ENCODE results near the gene CLSTN2. TPM values are rescaled to one million over a fixed set of nuclear protein-coding genes. Genes with fewer than 3 reads are reported as not detected.

The CLSTN2 gene
- total and polyA plus RNA-seq, 5 experiments from 2014 or later = not detected

DNA sequence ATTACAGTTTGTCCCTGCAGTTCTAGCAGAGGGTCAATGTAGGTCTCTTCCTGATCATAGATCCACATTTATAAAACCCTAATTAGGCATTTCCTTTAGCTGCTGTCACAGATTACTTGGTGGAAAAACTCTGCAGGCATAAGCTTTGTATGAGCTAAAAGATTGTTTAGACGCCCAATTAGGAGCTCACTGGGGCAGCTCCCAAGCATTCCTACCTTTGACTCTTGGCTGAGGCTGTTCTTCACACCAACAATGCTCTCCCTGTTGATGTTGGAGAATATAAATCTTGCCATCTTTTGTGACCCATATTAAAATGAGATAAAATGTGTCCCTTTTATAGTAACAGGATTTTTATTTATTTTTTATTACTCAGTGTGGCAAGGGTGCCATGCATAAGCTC, 594.6 kb downstream of the CLSTN2 start:
- ATAC-seq = no peak
- DNase-seq = no peak
- H3K27me3 Mint-ChIP-seq = peaks cover 0 to 11% (median 8%) of the 10 kb centered on the region in 5 donors
- POLR2A ChIA-PET = no interaction called here
- H3K36me3 Mint-ChIP-seq = no peaks in the 10 kb centered on the region
- no peaks in the 10 kb centered on the region for H3K4me1 Mint-ChIP-seq
- peaks cover 0 to 21% (median 3%) of the 10 kb centered on the region in 9 donors for H3K9me3 Mint-ChIP-seq
- no peak overlapping the region for H3K27ac Mint-ChIP-seq
- no peak overlapping the region for H3K4me3 Mint-ChIP-seq

GRCh38 chr3:140530131-140530530, 595.1 kb downstream of the CLSTN2 start:
- H3K36me3 Mint-ChIP-seq = peaks cover 0 to 3% (median 0%) of the 10 kb centered on the region in 3 donors
- POLR2A ChIA-PET = no interaction called here
- H3K9me3 Mint-ChIP-seq = peaks cover 0 to 15% (median 1%) of the 10 kb centered on the region in 9 donors
- no peak overlapping the region for H3K4me3 Mint-ChIP-seq
- no peak overlapping the region for H3K27ac Mint-ChIP-seq
- H3K4me1 Mint-ChIP-seq = no peaks in the 10 kb centered on the region
- DNase-seq (no peak), ATAC-seq (no peak)
- H3K27me3 Mint-ChIP-seq = peaks cover 0 to 8% (median 4%) of the 10 kb centered on the region in 5 donors

GRCh38 chr3:140530603-140531002, 595.6 kb downstream of the CLSTN2 start:
- Mint-ChIP-seq H3K4me1 (no peaks in the 10 kb centered on the region), H3K9me3 (peaks cover 0 to 10% (median 0%) of the 10 kb centered on the region in 9 donors), H3K27ac (no peak overlapping the region), H3K36me3 (peaks cover 0 to 3% (median 0%) of the 10 kb centered on the region in 3 donors), H3K4me3 (no peak overlapping the region), H3K27me3 (peaks cover 0 to 5% (median 2%) of the 10 kb centered on the region in 5 donors)
- ATAC-seq (no peak), DNase-seq (no peak)
- POLR2A ChIA-PET = no interaction called here

- Mint-ChIP-seq H3K27ac (no peak overlapping the region), H3K4me3 (no peak overlapping the region), H3K27me3 (peaks cover 0 to 5% (median 0%) of the 10 kb centered on the region in 5 donors), H3K36me3 (peaks cover 0 to 3% (median 0%) of the 10 kb centered on the region in 3 donors), H3K4me1 (no peaks in the 10 kb centered on the region), H3K9me3 (peaks cover 0 to 4% (median 0%) of the 10 kb centered on the region in 9 donors)
- POLR2A ChIA-PET = no interaction called here
- DNase-seq = no peak
- ATAC-seq = no peak
Observed at GRCh38 chr3:140532793-140533330, 597.9 kb downstream of the CLSTN2 start.

DNA sequence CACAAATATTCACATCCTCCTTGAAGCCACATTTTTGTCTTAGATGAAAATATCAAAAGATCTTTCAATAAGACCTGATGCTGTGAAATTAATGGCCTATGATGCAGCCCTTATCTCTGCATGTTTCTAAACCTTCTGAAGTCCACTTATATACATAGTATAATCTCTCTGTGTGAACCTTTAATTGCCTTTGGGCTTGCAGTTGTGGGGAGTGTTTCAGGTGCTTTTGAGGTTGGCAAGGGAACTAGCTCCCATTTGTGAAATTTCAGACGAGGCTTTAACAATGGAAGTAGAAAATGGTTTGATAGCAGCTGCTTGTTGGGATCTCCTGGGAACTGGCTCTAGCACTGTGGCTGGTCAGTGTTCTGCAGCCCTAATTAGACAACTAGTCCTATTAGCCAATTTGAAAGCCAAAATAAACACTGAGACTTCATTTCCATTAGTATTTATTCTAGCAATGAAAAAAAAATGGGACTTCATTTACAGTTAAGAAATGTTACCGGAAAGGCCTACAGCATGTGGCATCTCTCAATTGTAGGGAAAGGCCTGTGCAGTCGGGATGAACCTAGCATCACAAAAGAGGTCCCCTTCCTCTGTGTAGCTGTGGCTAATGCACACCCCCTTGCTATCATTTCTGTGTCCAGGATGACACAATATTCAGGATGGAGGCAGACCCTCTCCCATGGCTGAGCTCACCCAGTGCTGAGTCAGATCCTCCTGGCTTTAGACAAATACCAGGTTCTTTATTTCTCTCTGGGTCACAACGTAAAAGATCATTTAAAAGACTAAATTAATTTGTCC, 602.1 kb downstream of the CLSTN2 start:
- POLR2A ChIA-PET = no interaction called here
- ATAC-seq = no peak
- Mint-ChIP-seq H3K4me3 (no peak overlapping the region), H3K27ac (no peak overlapping the region), H3K9me3 (peaks cover 0 to 4% (median 0%) of the 10 kb centered on the region in 9 donors), H3K4me1 (peaks cover 0 to 3% (median 0%) of the 10 kb centered on the region in 4 donors), H3K27me3 (peaks cover 0 to 5% (median 0%) of the 10 kb centered on the region in 5 donors), H3K36me3 (peaks cover 0 to 3% (median 0%) of the 10 kb centered on the region in 3 donors)
- no peak for DNase-seq

- H3K27ac Mint-ChIP-seq = no peak overlapping the region
Observed at GRCh38 chr3:140537727-140538082, 602.7 kb downstream of the CLSTN2 start.

GRCh38 chr3:140540262-140540661, 605.3 kb downstream of the CLSTN2 start:
- Mint-ChIP-seq H3K27ac (no peak overlapping the region), H3K27me3 (peaks cover 0 to 3% (median 2%) of the 10 kb centered on the region in 5 donors), H3K4me1 (peaks cover 0 to 3% (median 0%) of the 10 kb centered on the region in 4 donors), H3K4me3 (no peak overlapping the region), H3K9me3 (no peaks in the 10 kb centered on the region), H3K36me3 (no peaks in the 10 kb centered on the region)
- DNase-seq (no peak), ATAC-seq (no peak)
- POLR2A ChIA-PET = no interaction called here

More at GRCh38 chr3:140537727-140538082, 602.7 kb downstream of the CLSTN2 start:
- Mint-ChIP-seq H3K4me1 (peaks cover 0 to 3% (median 0%) of the 10 kb centered on the region in 4 donors), H3K27me3 (peaks cover 0 to 3% (median 0%) of the 10 kb centered on the region in 5 donors), H3K36me3 (peaks cover 0 to 3% (median 0%) of the 10 kb centered on the region in 3 donors), H3K4me3 (no peak overlapping the region), H3K9me3 (peaks cover 0 to 4% (median 0%) of the 10 kb centered on the region in 9 donors)
- ATAC-seq (no peak), DNase-seq (no peak)
- POLR2A ChIA-PET = no interaction called here

- ATAC-seq = no peak
- Mint-ChIP-seq H3K4me1 (peaks cover 0 to 3% (median 0%) of the 10 kb centered on the region in 4 donors), H3K4me3 (no peak overlapping the region)
Observed at GRCh38 chr3:140541975-140542653, 607.1 kb downstream of the CLSTN2 start.

GRCh38 chr3:140545197-140545596, 610.2 kb downstream of the CLSTN2 start:
- Mint-ChIP-seq H3K27ac (no peak overlapping the region), H3K36me3 (no peaks in the 10 kb centered on the region), H3K4me3 (no peak overlapping the region), H3K27me3 (peaks cover 0 to 3% (median 0%) of the 10 kb centered on the region in 5 donors), H3K9me3 (no peaks in the 10 kb centered on the region), H3K4me1 (peaks cover 0 to under 1% (median 0%) of the 10 kb centered on the region in 4 donors)
- POLR2A ChIA-PET = no interaction called here
- DNase-seq = no peak
- no peak for ATAC-seq

More at GRCh38 chr3:140541975-140542653, 607.1 kb downstream of the CLSTN2 start:
- H3K36me3 Mint-ChIP-seq = no peaks in the 10 kb centered on the region
- no peaks in the 10 kb centered on the region for H3K9me3 Mint-ChIP-seq
- no peak for DNase-seq
- no peak overlapping the region for H3K27ac Mint-ChIP-seq
- POLR2A ChIA-PET = no interaction called here
- H3K27me3 Mint-ChIP-seq = peaks cover 0 to 3% (median 2%) of the 10 kb centered on the region in 5 donors

DNA sequence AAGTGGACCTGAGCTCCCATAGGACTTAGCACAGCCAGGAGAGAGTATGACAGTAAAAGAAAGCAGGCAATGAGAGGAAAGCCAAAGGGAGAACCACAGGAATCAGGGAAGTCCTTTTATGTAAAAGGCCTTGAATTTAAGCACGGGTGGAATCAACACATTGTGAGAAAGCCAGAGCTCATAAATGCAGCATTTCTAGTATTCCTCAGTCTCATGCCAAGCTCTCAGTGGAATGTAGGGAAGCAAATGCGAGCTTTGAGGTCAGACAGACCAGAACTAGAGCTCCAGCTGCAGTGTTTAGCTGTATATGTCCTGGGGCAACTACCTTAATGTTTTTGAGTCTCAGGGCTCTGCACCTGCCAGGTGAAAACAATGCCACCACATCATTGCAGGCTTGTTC, 610.8 kb downstream of the CLSTN2 start:
- Mint-ChIP-seq H3K9me3 (no peaks in the 10 kb centered on the region), H3K27me3 (peaks cover 0 to 3% (median 0%) of the 10 kb centered on the region in 5 donors), H3K27ac (no peak overlapping the region), H3K36me3 (no peaks in the 10 kb centered on the region), H3K4me1 (no peaks in the 10 kb centered on the region), H3K4me3 (no peak overlapping the region)
- DNase-seq (no peak), ATAC-seq (no peak)
- POLR2A ChIA-PET = no interaction called here

DNA sequence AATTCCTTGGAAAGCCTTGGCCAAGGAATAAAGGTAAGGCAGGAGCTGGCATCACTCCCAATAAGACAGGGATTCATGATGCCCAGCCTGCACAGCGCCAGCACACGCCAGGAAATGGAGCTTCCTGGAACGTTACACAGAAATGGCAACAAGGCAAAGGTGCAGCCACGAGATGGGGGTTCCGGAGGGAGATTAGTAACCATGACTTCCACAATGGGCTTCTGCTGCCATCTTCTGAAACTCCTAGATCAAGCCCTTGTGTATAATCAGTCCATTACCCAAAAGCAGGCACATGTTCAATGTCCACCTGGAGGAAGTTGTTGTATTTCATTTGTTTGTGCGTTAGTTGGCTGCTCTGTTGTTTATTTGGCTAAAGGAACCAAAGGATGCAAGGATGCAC, 611.7 kb downstream of the CLSTN2 start:
- Mint-ChIP-seq H3K27me3 (peaks cover 0 to 3% (median 0%) of the 10 kb centered on the region in 5 donors), H3K27ac (no peak overlapping the region), H3K9me3 (no peaks in the 10 kb centered on the region), H3K36me3 (no peaks in the 10 kb centered on the region), H3K4me1 (no peaks in the 10 kb centered on the region), H3K4me3 (no peak overlapping the region)
- DNase-seq = no peak
- ATAC-seq = no peak
- POLR2A ChIA-PET = no interaction called here

DNA sequence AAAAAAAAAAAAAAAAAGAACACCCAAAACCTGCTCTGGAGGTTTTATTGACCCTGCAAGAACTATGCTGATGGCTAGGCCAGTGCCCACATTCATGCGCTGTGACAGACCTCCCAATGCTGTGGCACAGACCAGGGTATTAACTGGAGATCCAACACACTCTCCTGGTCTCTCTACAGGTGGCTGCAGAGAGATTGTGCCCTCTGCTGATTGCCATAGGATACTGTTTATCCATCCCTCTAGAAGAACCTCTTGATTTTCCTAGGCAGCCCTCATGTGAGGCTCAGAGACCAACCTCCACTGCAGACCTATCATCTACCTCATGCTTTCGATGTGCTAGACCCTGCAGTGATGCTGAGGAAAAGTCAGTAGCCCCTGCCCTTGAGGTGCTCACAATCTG, 617.4 kb downstream of the CLSTN2 start:
- H3K27me3 Mint-ChIP-seq = peaks cover 0 to 12% (median 0%) of the 10 kb centered on the region in 5 donors
- no peaks in the 10 kb centered on the region for H3K36me3 Mint-ChIP-seq
- no peak overlapping the region for H3K27ac Mint-ChIP-seq
- ATAC-seq (no peak), DNase-seq (no peak)
- POLR2A ChIA-PET = no interaction called here
- H3K4me3 Mint-ChIP-seq = no peak overlapping the region
- no peaks in the 10 kb centered on the region for H3K4me1 Mint-ChIP-seq
- peaks cover 0 to 13% (median 0%) of the 10 kb centered on the region in 9 donors for H3K9me3 Mint-ChIP-seq

DNA sequence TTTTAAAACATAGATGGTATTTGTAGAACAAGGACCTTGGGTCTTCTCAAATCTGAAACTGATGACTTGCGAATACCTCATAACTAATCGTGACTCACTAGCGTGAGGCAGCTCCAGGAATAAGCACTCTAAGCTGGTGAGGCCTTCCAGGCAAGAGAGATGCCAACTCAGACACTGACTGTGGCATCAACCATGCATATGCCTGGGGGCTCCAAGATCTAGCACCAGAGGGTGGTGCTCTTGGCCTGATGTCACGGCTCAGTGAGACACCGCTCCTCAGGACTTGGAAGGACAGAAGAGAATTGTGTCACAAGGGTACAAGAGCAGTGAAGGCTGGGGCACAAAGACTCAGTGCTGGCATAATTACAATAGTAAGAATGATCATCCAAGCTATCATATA, 617.9 kb downstream of the CLSTN2 start:
- H3K36me3 Mint-ChIP-seq = no peaks in the 10 kb centered on the region
- no peak overlapping the region for H3K4me3 Mint-ChIP-seq
- no peak for ATAC-seq
- POLR2A ChIA-PET = no interaction called here
- H3K27me3 Mint-ChIP-seq = peaks cover 0 to 12% (median 0%) of the 10 kb centered on the region in 5 donors
- no peak overlapping the region for H3K27ac Mint-ChIP-seq
- peaks cover 0 to 13% (median 0%) of the 10 kb centered on the region in 9 donors for H3K9me3 Mint-ChIP-seq
- no peaks in the 10 kb centered on the region for H3K4me1 Mint-ChIP-seq
- no peak for DNase-seq
